ENCODE data around the gene CADM2.

The CADM2 gene

DNA sequence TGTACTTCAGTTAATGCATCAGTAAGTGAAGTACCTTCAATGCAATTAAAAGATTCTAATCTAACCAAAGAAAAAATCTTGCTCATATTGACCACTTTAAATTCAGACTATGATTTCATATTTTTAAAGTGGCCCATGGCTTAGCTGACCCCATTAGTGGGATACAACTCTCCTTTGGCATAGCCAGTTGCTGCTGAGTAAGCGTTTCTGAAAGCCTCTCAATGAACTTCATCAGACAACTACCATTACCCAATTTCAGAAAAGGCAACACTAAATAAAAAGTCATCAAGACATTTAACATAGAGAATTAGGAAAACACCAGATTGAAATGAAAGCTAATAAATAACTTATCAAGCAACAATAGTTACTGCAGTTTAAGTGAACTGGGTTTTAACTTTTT is 27.0 kb downstream of the CADM2 start:
- no peak for FAIRE-seq

DNA sequence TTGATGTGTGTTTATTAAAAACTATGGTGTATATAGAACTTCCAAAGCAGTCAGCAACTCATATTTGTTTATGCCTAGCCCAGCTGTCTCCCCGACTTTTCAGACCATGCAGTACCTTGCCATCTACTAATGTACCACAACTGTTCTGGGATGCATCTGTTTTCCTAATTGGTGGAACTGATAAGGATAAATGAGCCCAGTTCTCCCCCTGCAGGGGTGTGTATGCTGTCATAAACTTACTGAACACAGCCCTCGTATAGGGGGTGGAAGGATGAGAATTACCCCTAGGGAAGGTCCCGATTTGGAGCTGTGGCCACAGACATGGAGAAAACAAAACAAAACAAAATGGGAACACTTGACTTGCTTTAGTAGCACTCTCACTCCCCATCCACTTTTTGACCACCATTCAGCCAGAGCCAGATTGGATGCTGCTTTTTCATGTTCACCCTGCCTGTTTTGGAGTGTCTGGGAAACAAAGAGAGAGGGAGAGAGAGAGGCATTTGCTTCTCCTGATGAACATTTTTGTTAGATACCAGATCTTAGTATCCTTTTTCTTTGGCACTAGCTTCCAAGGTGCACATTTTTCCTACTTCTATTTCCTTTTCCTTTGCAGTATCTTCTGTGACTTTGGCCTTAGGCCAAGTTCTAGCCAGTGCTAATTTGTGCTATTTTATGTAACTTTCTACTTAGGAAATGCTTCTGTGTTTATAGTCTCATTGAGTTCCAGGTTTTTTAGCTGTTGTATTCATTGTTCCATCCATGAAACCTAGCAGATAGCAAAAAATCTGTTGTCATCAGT is 29.1 kb downstream of the CADM2 start:
- no peak for FAIRE-seq

- no peak for FAIRE-seq
These were observed 30.3 kb downstream of the CADM2 start for GRCh38 chr3:84989102-84989501.

- FAIRE-seq, result no peak
These were observed 32.7 kb downstream of the CADM2 start for GRCh38 chr3:84991422-84991900.

- FAIRE-seq, result no peak
These were observed 35.2 kb downstream of the CADM2 start for GRCh38 chr3:84993956-84994355.

GRCh38 chr3:84998545-84998944 is 39.8 kb downstream of the CADM2 start:
- FAIRE-seq, result no peak

DNA sequence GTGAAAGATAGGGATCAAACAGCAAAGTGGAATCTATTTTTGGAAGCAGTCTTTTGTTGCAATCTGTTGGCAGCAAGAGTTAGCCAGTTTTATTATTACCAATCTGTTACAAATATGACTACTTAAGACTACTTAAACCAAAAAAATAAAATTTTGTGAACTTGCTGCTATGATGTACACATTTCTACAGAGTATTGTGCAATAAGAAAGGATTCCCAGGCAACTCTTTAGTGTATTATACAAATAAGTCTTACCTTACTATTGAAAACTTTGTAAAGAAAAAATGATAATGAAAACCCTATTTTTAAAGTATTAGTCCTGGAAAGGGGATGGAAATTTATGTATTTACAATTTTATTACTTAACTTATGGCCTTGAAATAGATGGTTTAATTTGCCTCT is 44.7 kb downstream of the CADM2 start:
- no peak for FAIRE-seq

- no peak for FAIRE-seq
These were observed 45.4 kb downstream of the CADM2 start for GRCh38 chr3:85004147-85004546.

- no peak for FAIRE-seq
These were observed 47.2 kb downstream of the CADM2 start for GRCh38 chr3:85005946-85006345.

DNA sequence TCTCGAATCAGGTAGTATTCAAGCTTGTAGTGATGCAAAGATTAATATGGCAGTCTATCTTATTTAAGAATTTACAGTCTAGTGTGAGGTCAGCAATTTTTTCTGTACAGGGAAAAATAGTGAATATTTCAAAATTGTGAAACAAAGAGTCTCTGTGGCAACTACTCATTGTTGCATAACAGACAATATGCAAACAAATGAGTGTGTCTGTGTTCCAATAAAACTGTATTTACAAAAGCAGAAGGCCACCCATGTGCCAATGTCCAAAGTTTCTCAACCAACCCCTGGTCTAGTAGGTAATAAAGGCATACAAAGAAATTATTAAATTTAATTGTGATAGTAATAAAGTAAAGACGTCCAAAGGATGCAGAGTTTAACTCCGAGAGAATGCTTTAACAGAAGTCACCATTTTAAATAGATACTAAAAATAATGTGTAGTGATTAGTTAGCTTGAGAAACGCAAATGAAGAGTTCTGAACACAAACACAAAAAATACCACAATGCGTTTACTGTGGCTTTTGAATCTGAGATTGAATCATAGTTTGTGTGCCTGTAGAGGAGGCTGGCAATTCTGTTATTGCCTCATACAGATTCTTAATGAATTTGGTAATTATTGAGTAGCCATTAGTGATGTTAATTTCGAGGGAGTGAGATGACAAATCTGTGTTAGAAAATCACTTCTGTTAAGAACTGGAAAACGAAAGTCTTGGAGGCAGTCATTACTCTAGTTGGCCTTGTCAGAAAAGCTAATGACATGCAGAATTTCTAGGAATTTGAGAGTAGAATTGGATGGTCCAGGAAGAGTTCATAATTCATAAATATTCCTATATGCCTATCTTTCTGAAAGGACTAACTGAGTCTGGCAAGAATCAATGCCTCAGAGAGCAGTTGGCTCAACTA is 48.7 kb downstream of the CADM2 start:
- no peak for FAIRE-seq

DNA sequence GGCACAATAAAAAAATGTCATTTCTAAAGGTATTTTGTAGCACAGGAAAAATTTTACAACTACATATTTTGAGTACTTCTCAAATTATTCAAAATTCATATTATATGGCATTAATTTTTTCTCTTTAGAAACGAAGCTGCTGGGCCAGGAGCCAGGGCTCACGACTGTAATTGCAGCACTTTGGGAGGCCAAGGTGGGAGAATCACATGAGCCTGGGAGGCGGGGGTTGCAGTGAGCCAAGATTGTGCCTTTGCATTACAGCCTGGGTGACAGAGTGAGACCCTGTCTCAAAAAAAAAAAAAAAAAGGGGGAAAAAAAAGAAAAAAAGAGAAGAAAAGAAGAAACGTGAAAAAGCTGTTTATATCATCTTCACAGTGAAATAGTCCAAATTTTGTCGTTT is 62.0 kb downstream of the CADM2 start:
- no peak for FAIRE-seq

DNA sequence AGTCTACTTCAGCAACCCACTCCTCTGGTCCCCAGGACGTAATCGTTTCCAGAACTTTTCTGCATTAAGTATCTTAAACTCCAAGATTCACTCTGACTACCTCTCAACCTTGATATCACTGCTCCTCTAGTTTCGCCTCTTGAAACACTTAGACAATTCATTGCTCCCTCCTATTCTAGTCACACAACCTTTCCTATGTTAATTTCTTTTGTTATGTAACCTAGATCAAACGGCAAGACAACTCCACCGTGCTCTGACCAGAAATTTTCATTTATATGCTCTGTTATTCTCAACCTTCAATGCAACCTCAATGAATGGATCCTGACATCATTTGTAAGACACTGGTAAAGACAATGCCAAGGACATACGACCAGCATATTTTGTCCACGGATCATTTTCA is 71.3 kb downstream of the CADM2 start:
- FAIRE-seq, result no peak

DNA sequence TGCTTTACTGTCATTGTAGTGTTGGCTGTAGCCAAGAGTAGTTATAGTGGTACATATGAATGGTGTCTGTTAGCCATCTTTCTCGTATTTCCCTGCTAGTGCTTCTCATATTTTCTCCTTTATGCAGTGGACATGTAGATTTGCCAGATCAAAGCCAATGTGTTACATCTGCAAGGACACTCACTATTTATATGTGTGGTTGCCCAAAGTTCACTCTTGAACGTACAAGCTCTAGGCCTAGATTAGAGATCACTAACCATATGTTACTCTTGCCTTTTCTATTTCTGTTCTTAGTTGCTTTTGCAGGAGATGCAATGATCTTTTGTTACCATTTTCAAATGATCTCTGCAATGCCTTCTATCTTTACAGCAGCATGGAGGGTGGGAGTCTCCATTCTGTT is 78.4 kb downstream of the CADM2 start:
- FAIRE-seq, result no peak

GRCh38 chr3:85041001-85041400 is 82.2 kb downstream of the CADM2 start:
- no peak for FAIRE-seq

DNA sequence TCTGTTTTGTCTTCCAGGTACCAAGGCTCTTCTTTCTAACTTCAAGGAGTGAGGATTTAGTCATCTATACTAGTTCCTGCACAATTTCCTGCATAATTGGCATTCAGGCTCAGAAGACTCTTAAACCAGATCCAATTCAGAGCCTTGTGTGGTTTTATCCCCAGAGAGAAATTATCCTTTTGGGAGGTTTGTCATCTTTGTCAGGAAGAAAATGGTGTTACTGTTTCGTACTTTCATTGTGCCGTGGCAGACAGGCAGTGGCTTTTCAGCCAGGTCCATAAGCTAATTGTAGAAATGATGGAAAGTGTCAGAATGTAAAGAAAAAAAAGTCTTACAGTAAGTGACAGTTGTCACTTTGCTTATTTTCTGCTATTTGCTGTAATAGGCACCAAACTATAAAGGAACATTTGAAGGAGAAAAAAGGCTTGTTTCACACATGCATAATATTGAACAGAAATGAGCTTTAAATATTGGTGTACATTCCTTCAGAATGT is 82.8 kb downstream of the CADM2 start:
- FAIRE-seq, result no peak

DNA sequence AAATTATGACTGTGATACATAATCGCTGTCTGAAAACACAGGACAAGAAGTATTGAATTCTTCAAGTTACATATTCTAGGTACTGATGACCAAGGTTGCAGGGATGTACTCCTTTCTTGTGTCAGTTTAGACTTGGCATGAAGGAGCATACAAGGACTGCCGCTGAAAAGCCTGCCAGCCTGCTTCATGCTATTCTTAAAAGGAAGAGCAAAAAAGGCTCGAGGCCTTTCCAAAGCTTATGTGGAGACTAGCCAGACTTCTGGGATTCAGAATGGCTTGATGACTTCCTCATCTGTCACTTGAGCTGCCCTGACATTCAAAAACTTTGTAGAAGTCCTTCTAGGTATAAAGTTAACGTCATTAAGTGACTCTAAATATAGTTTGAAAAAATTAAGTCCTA is 92.0 kb downstream of the CADM2 start:
- FAIRE-seq, result no peak

DNA sequence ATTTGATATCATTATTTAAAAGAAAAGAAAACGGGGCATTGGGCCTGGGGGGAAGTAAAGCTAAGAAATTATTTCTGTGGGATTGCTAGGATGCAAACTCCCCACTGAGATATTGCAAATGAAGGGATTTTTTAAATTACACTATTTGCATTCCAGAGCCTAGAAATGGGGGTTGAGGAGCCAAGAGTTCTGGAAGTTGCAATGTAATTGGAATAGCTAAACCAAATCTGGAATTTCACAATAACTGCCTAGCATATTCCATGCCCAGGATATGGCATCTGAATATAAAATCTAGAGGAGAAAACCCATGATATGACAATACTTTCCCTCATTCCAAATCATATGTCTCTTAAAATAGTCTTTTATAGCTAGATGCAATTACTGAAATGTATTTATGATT is 93.0 kb downstream of the CADM2 start:
- no peak for FAIRE-seq

GRCh38 chr3:85053626-85054025 is 94.8 kb downstream of the CADM2 start:
- no peak for FAIRE-seq

- no peak for FAIRE-seq
These were observed 95.8 kb downstream of the CADM2 start for GRCh38 chr3:85054579-85054978.

DNA sequence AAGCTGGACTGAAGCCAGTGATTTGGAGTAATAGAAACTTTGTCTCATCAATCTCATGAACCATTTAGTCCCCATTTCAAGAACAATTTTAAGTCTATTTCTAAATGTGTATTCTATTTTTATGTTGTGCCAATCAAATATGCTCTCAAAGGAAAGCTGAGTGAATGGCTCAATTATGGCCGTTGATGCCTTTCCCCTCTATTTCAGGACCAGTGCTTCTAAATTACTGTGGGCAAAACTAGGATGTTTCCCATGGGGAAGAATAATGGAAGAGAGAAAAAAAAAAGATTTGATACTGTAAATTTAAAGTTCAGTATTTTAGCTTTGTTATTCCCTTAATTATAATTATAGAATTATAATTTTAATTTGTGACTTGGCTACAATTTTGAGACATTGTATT is 110.1 kb downstream of the CADM2 start:
- no peak for FAIRE-seq

DNA sequence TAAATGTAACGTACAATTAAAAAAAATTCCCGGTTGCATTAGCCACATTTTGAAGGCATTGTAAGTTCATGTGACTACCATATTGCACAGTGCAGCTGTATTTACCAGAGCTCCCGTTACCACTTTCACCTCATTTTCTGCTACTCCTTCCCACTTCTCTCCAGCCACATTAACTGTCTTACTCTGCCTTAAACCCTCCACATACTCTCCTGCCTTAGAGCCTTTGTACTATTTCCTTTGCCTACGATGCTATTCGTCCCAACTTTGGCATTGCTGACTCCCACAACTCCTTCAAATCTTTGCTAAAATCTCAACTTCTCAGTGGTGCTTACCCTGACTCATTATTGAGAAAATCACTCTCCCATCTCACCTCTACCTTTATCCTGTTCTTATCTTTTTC is 115.2 kb downstream of the CADM2 start:
- no peak for FAIRE-seq

DNA sequence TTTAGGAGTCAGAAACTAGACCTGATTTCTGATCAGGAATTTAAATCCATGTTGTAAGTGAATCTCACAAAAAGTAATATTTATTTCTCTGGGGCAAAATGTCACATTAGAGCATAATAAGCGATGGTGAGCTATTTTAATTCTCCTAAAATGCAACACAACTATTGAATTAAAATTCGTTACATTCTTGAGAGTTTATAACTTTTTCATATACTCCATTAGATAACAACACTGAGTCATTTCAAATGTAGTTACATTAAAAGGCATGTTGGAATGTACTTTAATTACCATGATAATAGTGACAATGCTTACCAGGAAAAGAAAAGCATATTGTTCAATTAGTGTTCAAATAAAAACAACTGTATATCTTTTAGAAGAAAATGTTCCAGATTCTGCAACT is 116.9 kb downstream of the CADM2 start:
- FAIRE-seq, result no peak

DNA sequence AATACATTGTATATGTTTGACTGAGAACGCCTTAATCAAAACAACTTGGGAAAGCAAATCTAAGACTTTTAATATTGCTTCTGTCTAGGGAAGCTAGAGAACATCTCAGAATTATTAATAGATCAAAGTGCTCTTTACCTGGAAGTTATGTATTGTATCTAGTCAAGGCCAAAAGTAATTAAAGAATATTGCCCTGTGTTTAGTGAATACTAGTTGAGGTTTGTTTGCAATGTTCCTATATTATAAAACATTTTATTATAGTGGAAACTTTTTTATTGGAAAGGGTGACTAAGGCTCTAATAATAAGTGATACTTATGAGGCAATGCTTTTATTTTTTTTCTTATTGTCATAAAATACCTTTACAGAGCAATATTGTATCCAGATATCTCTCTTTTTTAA is 118.2 kb downstream of the CADM2 start:
- no peak for FAIRE-seq

Measured in A204.1 (cell line).